GM21529 (cell line): ENCODE measurements around the gene FOXD4L3.
"Not testable (repeated sequence)": the region's sequence is repeated elsewhere in the genome, so short reads cannot be mapped to it uniquely, and the experiment has no call there.

ENCODE experiments used
- ATAC-seq: cut with Tn5 transposase; IDR thresholded peaks from one replicate; pipeline ENCODE4 v1.9.1; 2021; ENCODE audit not compliant: unreplicated experiment

FOXD4L3 gene

GRCh38 chr9:68302567-68302966 is at the start of gene FOXD4L3:
Gene FOXD4L3, plus strand, starts transcription at chr9:68302867. Its CDS starts 85 bp downstream, at chr9:68302952.
- ATAC-seq: not testable (repeated sequence)

DNA sequence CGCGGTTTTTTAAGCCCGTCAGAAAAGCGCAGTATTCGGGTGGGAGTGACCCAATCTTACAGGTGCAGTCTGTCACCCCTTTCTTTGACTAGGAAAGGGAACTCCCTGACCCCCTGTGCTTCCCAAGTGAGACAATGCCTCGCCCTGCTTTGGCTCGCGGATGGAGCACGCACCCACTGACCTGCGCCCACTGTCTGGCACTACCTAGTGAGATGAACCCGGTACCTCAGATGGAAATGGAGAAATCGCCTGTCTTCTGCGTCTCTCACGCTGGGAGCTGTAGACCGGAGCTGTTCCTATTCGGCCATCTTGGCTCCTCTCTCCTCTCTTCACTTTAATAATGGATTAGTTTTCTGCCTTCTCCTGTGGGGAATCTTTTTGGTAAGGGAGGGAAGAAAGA is 21.6 kb upstream of the FOXD4L3 start:
- not testable (repeated sequence) for ATAC-seq

DNA sequence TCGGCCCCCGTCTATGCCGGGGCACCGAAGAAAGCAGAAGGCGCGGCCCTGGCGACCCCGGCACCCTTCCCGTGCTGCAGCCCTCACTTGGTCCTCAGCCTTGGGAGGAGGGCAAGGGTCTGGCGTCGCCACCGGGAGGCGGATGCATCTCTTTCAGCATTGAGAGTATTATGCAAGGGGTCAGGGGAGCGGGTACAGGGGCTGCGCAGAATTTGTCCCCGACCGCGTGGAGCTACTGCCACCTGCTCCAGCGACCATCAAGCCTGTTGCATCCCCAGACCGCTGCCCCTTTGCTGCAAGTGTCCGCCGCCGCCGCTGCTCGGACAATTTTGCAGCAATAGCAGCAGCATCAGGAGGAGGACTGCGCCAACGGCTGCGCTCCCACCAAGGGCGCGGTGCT is 1.1 kb downstream of the FOXD4L3 start:
- ATAC-seq: not testable (repeated sequence)

DNA sequence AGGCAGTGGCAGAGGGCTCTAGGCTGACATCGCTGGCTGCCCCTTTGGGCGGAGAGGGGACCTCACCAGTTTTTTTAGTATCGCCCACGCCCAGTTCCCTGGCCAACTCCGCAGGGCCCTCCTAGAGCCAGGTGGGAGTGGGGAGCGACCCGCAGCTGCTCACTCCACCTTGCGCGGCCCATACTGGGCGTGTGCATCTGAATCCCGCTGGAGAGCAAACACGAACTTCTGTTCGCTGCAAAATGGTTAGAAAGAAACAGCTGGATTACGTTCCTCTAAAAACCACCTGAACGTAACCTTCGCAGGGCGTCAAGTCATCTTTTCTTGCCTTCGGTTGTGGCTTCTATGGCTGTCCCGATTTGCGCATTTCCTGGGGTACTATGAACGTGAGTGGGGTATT is 1.5 kb downstream of the FOXD4L3 start:
- not testable (repeated sequence) for ATAC-seq

- ATAC-seq: not testable (repeated sequence)
Measured at GRCh38 chr9:68304777-68305176, 2.1 kb downstream of the FOXD4L3 start.

DNA sequence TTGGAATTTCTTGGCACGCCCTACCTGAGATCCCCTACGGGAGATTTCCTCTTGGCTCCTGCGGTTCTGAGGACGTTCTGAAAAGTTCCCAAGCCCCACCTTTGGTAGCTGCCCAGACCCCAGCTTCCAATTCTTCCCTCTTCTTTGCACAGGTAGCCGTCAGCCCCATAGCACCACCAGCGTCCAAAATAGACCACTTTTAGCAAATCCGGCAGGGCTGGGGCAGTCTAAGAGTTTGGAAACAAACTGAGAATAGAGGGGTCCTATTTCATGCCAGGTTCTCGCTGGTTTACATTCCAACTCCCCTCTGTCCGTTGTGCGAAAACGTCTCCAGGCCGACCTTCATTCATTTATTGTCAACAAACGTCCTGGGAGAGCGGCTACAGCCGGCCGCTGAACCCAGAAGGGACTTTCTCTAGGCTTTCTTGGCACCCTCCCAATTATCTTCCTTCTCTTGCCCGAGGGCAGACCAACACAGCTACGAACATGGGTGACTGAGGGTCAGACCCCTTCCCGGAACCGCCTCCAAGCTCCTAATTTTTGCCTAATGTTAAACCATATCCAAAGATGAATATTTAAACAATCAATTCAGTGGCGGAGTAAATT is 3.1 kb downstream of the FOXD4L3 start:
- not testable (repeated sequence) for ATAC-seq

DNA sequence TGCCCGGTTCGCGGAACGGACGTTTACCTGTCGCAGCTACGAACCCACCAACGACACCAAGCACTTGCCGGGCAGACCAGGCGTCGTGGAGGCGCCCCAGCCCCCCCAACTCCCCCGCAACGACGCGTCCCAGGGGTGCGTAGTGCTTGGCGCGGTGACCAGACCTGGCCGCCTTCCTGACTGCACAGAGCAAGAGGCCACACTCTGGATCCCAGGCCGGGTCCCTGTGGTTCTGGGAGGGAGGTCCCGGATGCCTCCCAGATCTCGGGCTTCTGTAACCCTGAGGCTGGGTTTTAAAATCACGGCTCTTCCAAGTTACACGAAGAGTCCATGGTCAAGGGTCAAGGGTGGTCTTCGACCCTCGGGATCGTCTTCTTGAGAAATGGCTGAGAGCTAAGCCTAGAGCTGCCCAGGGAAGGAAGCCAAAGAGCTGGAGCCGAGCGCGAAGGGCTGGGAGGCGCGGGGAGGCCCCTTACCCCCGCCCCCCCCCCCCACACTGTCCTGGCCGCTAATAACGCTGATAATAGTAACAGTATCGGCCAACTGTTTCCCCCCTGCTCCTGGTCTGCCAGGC is 3.8 kb downstream of the FOXD4L3 start:
- ATAC-seq: not testable (repeated sequence)

- ATAC-seq: not testable (repeated sequence)
Measured at GRCh38 chr9:68307127-68307526, 4.5 kb downstream of the FOXD4L3 start.

- not testable (repeated sequence) for ATAC-seq
Measured at GRCh38 chr9:68307654-68308053, 5.0 kb downstream of the FOXD4L3 start.

GRCh38 chr9:68311208-68311607 is 8.5 kb downstream of the FOXD4L3 start:
- not testable (repeated sequence) for ATAC-seq

DNA sequence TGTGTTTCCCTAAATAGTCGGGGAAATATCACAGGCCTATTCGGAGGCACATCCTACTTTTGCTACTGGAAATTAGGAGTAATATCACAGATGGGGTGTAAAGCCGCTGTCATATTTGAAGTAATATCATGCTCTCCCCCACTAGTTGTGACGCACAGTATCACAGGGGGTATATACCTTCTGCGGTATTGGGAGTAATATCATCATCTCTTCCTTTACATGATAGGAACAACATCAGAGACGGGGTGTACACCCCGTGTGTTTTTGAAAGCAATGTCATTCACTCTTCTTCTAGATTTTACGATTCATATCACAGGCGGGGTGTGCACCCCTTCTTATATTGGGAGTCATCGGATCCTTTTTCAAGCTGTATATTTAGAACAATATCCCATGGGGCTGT is 15.5 kb downstream of the FOXD4L3 start:
- ATAC-seq: not testable (repeated sequence)

DNA sequence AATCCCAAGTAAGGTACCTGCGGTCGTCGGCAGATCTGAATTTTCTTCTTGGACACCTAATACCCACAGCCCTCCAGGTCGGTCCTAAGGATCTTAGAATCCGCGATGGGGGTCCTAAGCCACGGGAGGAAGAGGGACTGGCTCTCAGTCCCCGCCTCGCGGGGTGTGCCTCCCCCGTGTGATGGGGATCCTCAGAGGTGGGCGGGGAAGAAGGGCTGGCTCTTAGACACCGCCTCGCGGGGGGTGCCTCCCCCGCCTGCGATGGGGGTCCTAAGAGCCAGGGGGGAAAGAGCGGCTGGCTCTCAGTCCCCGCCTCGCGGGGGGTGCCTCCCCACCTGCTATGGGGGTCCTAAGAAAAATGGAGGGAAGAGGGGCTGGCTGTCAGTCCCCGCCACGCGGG is 21.1 kb downstream of the FOXD4L3 start:
- not testable (repeated sequence) for ATAC-seq

DNA sequence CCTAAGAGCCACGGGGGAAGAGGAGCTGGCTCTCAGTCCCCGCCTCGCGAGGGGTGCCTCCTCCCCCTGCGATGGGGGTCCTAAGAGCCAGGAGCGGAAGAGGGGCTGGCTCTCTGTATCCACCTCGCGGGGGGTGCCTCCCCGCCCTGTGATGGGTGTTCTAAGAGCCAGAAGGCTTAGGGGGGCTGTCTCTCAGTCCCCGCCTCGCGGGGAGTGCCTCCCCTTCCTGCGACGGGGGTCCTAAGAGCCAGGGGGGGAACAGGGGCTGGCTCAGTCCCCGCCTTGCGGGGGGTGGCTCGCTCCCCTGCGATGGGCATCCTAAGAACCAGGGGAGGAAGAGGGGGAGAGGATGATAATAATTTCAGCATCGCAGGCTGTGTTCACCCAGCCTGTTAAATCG is 21.9 kb downstream of the FOXD4L3 start:
- not testable (repeated sequence) for ATAC-seq

GRCh38 chr9:68329106-68329505 is 26.4 kb downstream of the FOXD4L3 start:
- not testable (repeated sequence) for ATAC-seq

- ATAC-seq: not testable (repeated sequence)
Measured at GRCh38 chr9:68330531-68331173, 28.0 kb downstream of the FOXD4L3 start.

GRCh38 chr9:68332122-68332521 is 29.5 kb downstream of the FOXD4L3 start:
- ATAC-seq: not testable (repeated sequence)

- not testable (repeated sequence) for ATAC-seq
Measured at GRCh38 chr9:68335935-68336334, 33.3 kb downstream of the FOXD4L3 start.

GRCh38 chr9:68336639-68337339 is 34.1 kb downstream of the FOXD4L3 start:
- ATAC-seq: not testable (repeated sequence)

DNA sequence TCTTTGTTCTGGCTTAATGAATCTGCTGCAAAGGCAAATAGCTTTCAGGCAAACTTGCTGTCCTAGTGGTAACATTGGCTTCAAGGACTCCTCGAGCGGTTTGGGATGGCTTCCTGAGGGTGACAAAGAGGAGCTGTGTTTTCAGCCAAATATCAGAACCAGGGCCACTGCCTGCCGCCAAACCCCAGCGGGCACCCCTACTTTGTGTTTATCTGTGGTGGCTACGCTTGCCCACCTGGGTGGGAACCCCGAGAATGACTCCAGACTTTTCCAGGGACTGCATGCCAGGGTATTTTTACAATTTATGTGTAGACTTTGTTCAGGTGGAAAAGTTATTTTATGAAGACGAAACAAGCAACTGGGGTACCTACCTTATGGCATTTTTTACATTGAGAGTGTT is 35.3 kb downstream of the FOXD4L3 start:
- ATAC-seq: not testable (repeated sequence)

GRCh38 chr9:68342265-68343025 is 39.8 kb downstream of the FOXD4L3 start:
- ATAC-seq: peak; percentile 79

DNA sequence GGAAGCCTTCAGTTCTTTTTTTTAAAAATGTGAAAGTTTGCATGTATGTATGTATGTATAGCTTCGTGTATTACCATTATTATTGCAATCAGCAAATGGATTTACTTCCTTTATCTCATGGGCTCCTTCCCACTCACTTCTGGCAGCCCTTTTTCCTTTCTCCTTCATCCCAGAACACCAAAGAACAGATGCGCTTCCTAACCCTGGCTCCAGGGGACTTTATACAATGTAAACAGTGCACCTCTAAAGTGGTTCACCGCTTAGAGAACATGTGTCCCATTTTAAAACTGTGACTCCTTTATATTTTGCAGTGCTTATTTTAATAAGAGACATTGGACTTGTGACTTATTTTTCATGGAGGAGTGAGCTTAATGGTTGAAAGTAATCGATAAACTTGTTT is 40.6 kb downstream of the FOXD4L3 start:
- ATAC-seq: not testable (repeated sequence)
